Measurements from ENCODE around the gene KPNA3.
A peak's percentile ranks its signal among the peaks of the same experiment; 100 is the strongest.
"Not testable (repeated sequence)": the region's sequence is repeated elsewhere in the genome, so short reads cannot be mapped to it uniquely, and the experiment has no call there.

Gene KPNA3

GRCh38 chr13:49792550-49793324 lies at the start of gene KPNA3:
Gene KPNA3, minus strand, starts transcription at chr13:49792682. Its CDS starts 176 bp downstream, at chr13:49792506.
- peak; percentile 94 to 95 for DNase-seq

GRCh38 chr13:49841964-49842363 lies 49.5 kb upstream of the KPNA3 start:
- DNase-seq, result no peak

- no peak for DNase-seq
These were observed 48.2 kb upstream of the KPNA3 start for GRCh38 chr13:49840675-49841074.

- no peak for DNase-seq
These were observed 47.8 kb upstream of the KPNA3 start for GRCh38 chr13:49840266-49840665.

- no peak for DNase-seq
These were observed 46.5 kb upstream of the KPNA3 start for GRCh38 chr13:49838989-49839388.

- no peak for DNase-seq
These were observed 44.0 kb upstream of the KPNA3 start for GRCh38 chr13:49836516-49836915.

- DNase-seq, result no peak
These were observed 40.9 kb upstream of the KPNA3 start for GRCh38 chr13:49833402-49833801.

- DNase-seq, result no peak
These were observed 39.0 kb upstream of the KPNA3 start for GRCh38 chr13:49831455-49831854.

- DNase-seq, result no peak
These were observed 38.2 kb upstream of the KPNA3 start for GRCh38 chr13:49830721-49831120.

GRCh38 chr13:49829715-49830114 lies 37.2 kb upstream of the KPNA3 start:
- no peak for DNase-seq

GRCh38 chr13:49828453-49828852 lies 36.0 kb upstream of the KPNA3 start:
- DNase-seq, result no peak

GRCh38 chr13:49827891-49828290 lies 35.4 kb upstream of the KPNA3 start:
- no peak for DNase-seq

GRCh38 chr13:49827336-49827735 lies 34.9 kb upstream of the KPNA3 start:
- DNase-seq, result no peak

GRCh38 chr13:49821216-49822009 lies 28.9 kb upstream of the KPNA3 start:
- no peak for DNase-seq

GRCh38 chr13:49820591-49821215 lies 28.2 kb upstream of the KPNA3 start:
- no peak for DNase-seq

- DNase-seq, result not testable (repeated sequence)
These were observed 23.6 kb upstream of the KPNA3 start for GRCh38 chr13:49816047-49816446.

GRCh38 chr13:49814551-49815270 lies 22.2 kb upstream of the KPNA3 start:
- no peak for DNase-seq

GRCh38 chr13:49812812-49813211 lies 20.3 kb upstream of the KPNA3 start:
- DNase-seq, result no peak

GRCh38 chr13:49811527-49811908 lies 19.0 kb upstream of the KPNA3 start:
- DNase-seq, result no peak

GRCh38 chr13:49810567-49811526 lies 18.4 kb upstream of the KPNA3 start:
- no peak for DNase-seq

- DNase-seq, result no peak
These were observed 15.2 kb upstream of the KPNA3 start for GRCh38 chr13:49807681-49808080.

GRCh38 chr13:49806126-49806536 lies 13.6 kb upstream of the KPNA3 start:
- DNase-seq, result no peak
